Measurements from ENCODE around the gene TADA2B. TPM values are rescaled to one million over a fixed set of nuclear protein-coding genes. Genes with fewer than 3 reads are reported as not detected.

Gene TADA2B
- total and polyA plus RNA-seq, 8 donors = 9.6 to 26.2 (median 17.9) TPM

GRCh38 chr4:7063362-7063761 is 20.2 kb downstream of the TADA2B start:
- ATAC-seq (no peak), FAIRE-seq (no peak), DNase-seq (no peak)
- H3K27ac ChIP-seq = no peak overlapping the region
- peaks cover 3 to 10% (median 8%) of the 10 kb centered on the region in 3 donors for H3K4me1 ChIP-seq
- intact Hi-C loops (cut with DNase I) = no loop called here
- TF ChIP-seq CTCF (IDR thresholded peaks at IDR 0.05) = no peak
- 67 to 71% methylated on average over 4 of the region's 4 CpGs for WGBS, 2 donors
- no peaks in the 10 kb centered on the region for H3K27me3 ChIP-seq
- no peaks in the 10 kb centered on the region for H3K9me3 ChIP-seq
- peaks cover 3 to 47% (median 7%) of the 10 kb centered on the region in 3 donors for H3K36me3 ChIP-seq
- H3K4me3 ChIP-seq = no peak overlapping the region

- H3K27ac ChIP-seq = no peak overlapping the region
- no peaks in the 10 kb centered on the region for H3K9me3 ChIP-seq
- peaks cover 8 to 15% (median 13%) of the 10 kb centered on the region in 3 donors for H3K4me1 ChIP-seq
- intact Hi-C loops (cut with DNase I) = no loop called here
- peaks cover 3 to 27% (median 7%) of the 10 kb centered on the region in 3 donors for H3K36me3 ChIP-seq
- no peaks in the 10 kb centered on the region for H3K27me3 ChIP-seq
- no peak for DNase-seq
- WGBS, 2 donors = 90 to 92% methylated on average over 11 of the region's 11 CpGs
- TF ChIP-seq CTCF (IDR thresholded peaks at IDR 0.05) = no peak
- no peak overlapping the region for H3K4me3 ChIP-seq
- FAIRE-seq = no peak
- ATAC-seq = no peak
Measured at GRCh38 chr4:7066006-7066405, 22.8 kb downstream of the TADA2B start.

GRCh38 chr4:7066493-7066892 is 23.3 kb downstream of the TADA2B start:
- Histone ChIP-seq H3K27ac (no peak overlapping the region), H3K27me3 (no peaks in the 10 kb centered on the region), H3K36me3 (peaks cover 3 to 22% (median 5%) of the 10 kb centered on the region in 3 donors), H3K9me3 (no peaks in the 10 kb centered on the region), H3K4me1 (peaks cover 8 to 15% (median 13%) of the 10 kb centered on the region in 3 donors), H3K4me3 (peak overlapping the region in 2 of 4 donors; percentile 96)
- intact Hi-C loops (cut with DNase I) = no loop called here
- WGBS, 2 donors = 77 to 82% methylated on average over 4 of the region's 4 CpGs
- no peak for DNase-seq
- no peak for TF ChIP-seq CTCF (IDR thresholded peaks at IDR 0.05)
- FAIRE-seq = no peak
- ATAC-seq = no peak

GRCh38 chr4:7067126-7067451 is 23.9 kb downstream of the TADA2B start:
- H3K9me3 ChIP-seq = no peaks in the 10 kb centered on the region
- TF ChIP-seq CTCF (IDR thresholded peaks at IDR 0.05) = no peak
- H3K27ac ChIP-seq = peak overlapping the region; percentile 78 to 86 (median 82)
- WGBS, 2 donors = 1% methylated on average over 13 of the region's 13 CpGs
- ATAC-seq = no peak
- no peaks in the 10 kb centered on the region for H3K27me3 ChIP-seq
- H3K4me3 ChIP-seq = peak overlapping the region; percentile 87 to 96 (median 96)
- H3K4me1 ChIP-seq = peaks cover 8 to 15% (median 13%) of the 10 kb centered on the region in 3 donors
- H3K36me3 ChIP-seq = peaks cover 0 to 16% (median 3%) of the 10 kb centered on the region in 3 donors
- FAIRE-seq = no peak
- DNase-seq = no peak
- intact Hi-C loops (cut with DNase I) = no loop called here

GRCh38 chr4:7067452-7068278 is 24.5 kb downstream of the TADA2B start, which contains the start of gene GRPEL1:
Gene GRPEL1, minus strand, starts transcription at chr4:7068064. Its CDS starts 32 bp downstream, at chr4:7068032.
- DNase-seq (peak; percentile 69 to 100 (median 100)), FAIRE-seq (peak; percentile 93), ATAC-seq (peak; percentile 93 to 97 (median 94))
- no peak for TF ChIP-seq CTCF (IDR thresholded peaks at IDR 0.05)
- intact Hi-C loops (cut with DNase I) = no loop called here
- Histone ChIP-seq H3K27ac (peak within 1 kb of the TSS; percentile 82 to 86 (median 83)), H3K4me1 (peaks cover 8 to 15% (median 13%) of the 10 kb centered on the region in 3 donors), H3K36me3 (peaks cover 0 to 15% (median 3%) of the 10 kb centered on the region in 3 donors), H3K27me3 (no peaks in the 10 kb centered on the region), H3K9me3 (no peaks in the 10 kb centered on the region), H3K4me3 (peak within 1 kb of the TSS; percentile 87 to 96 (median 96))
- WGBS, 2 donors = 0% methylated on average over 73 to 81 of the region's 81 CpGs

Measured in pancreas (tissue), 10 donors.